Mesenchymal stem cell (in vitro differentiated cells and primary cell): ENCODE measurements around the gene CHCHD3.
A peak's percentile ranks its signal among the peaks of the same experiment; 100 is the strongest.

Experiments used
- DNase-seq: peaks from one replicate; pipeline ENCODE4 v3.0.0-alpha.2; 2013
- H2AFZ ChIP-seq: one replicate; pipeline ENCODE4 v1.6.1; 2013; ENCODE audit warnings: low read depth, mild to moderate bottlenecking, control low read depth, inconsistent platforms, low read length, moderate library complexity
- H2AK5ac ChIP-seq: 2 replicates; pipeline ENCODE4 v1.6.1; 2013; ENCODE audit warnings: low read length, moderate library complexity, mild to moderate bottlenecking, inconsistent platforms; ENCODE audit not compliant: severe bottlenecking
- H2BK120ac ChIP-seq: one replicate; pipeline ENCODE4 v1.6.1; 2013; ENCODE audit warnings: low read depth, mild to moderate bottlenecking, inconsistent platforms, low read length, moderate library complexity
- H2BK12ac ChIP-seq, 2 experiments: one replicate each; pipeline ENCODE4 v1.6.1; 2013; ENCODE audit warnings: inconsistent platforms in 2 of 2, low read length in 2 of 2, mild to moderate bottlenecking in 2 of 2, moderate library complexity in 2 of 2, control low read depth in 1 of 2
- H2BK15ac ChIP-seq: one replicate; pipeline ENCODE4 v1.6.1; 2013; ENCODE audit warnings: mild to moderate bottlenecking, low read depth, inconsistent platforms; ENCODE audit not compliant: poor library complexity, severe bottlenecking
- H2BK5ac ChIP-seq: 2 replicates; pipeline ENCODE4 v1.6.1; 2013; ENCODE audit warnings: low read depth, mild to moderate bottlenecking, low read length, control low read depth, inconsistent platforms; ENCODE audit not compliant: poor library complexity, severe bottlenecking
- H3K14ac ChIP-seq, 2 experiments: one replicate each; pipeline ENCODE4 v1.6.1; 2013; ENCODE audit warnings: inconsistent platforms in 2 of 2, low read length in 2 of 2, control low read depth in 1 of 2, mild to moderate bottlenecking in 1 of 2, moderate library complexity in 1 of 2
- H3K18ac ChIP-seq, 2 experiments: one replicate each; pipeline ENCODE4 v1.6.1; 2013; ENCODE audit warnings: inconsistent platforms in 2 of 2, low read length in 2 of 2, control low read depth in 1 of 2, low read depth in 1 of 2, mild to moderate bottlenecking in 1 of 2
- H3K23ac ChIP-seq, 2 experiments: one replicate each; pipeline ENCODE4 v1.6.1; 2013; ENCODE audit warnings: inconsistent platforms in 2 of 2, low read length in 2 of 2, mild to moderate bottlenecking in 2 of 2, moderate library complexity in 2 of 2, control low read depth in 1 of 2
- H3K27ac ChIP-seq: 2 replicates; pipeline ENCODE4 v1.5.1; 2013; ENCODE audit warnings: mild to moderate bottlenecking, moderate library complexity, low read length, control low read depth, inconsistent platforms; ENCODE audit not compliant: poor library complexity, severe bottlenecking
- H3K27me3 ChIP-seq, 2 experiments: 2 replicates each; pipeline versions ENCODE4 v1.6.1 to v1.7.0; 2013; ENCODE audit warnings: low read length in 2 of 2, mild to moderate bottlenecking in 2 of 2, moderate library complexity in 2 of 2, control low read depth in 1 of 2, inconsistent platforms in 1 of 2; ENCODE audit not compliant: control insufficient read depth in 1 of 2, insufficient read depth in 1 of 2
- H3K36me3 ChIP-seq, 2 experiments: 2 replicates each; pipeline versions ENCODE4 v1.6.1 to v1.7.0; 2013; ENCODE audit warnings: low read length in 2 of 2, control low read depth in 1 of 2, inconsistent platforms in 1 of 2, low read depth in 1 of 2, mild to moderate bottlenecking in 1 of 2; ENCODE audit not compliant: insufficient read depth in 2 of 2, control insufficient read depth in 1 of 2
- H3K4ac ChIP-seq, 2 experiments: one replicate each; pipeline ENCODE4 v1.6.1; 2013; ENCODE audit warnings: inconsistent platforms in 2 of 2, low read length in 2 of 2, mild to moderate bottlenecking in 2 of 2, moderate library complexity in 2 of 2, control low read depth in 1 of 2, low read depth in 1 of 2
- H3K4me1 ChIP-seq: 2 replicates; pipeline ENCODE4 v1.6.1; 2013; ENCODE audit warnings: low read depth, low read length, control low read depth; ENCODE audit not compliant: control insufficient read depth, insufficient read depth
- H3K4me2 ChIP-seq: 2 replicates; pipeline ENCODE4 v1.6.1; 2013; ENCODE audit warnings: low read length, mild to moderate bottlenecking, inconsistent platforms; ENCODE audit not compliant: poor library complexity, severe bottlenecking
- H3K4me3 ChIP-seq, 2 experiments: 2 replicates each; pipeline versions ENCODE4 v1.5.1 to v1.7.0; 2013; ENCODE audit warnings: low read length in 2 of 2, mild to moderate bottlenecking in 2 of 2, control low read depth in 1 of 2, low read depth in 1 of 2; ENCODE audit not compliant: insufficient read depth in 1 of 2
- H3K79me1 ChIP-seq: replicated peaks from 2 replicates; pipeline ENCODE4 v1.6.1; 2013; ENCODE audit warnings: mild to moderate bottlenecking, control low read depth, low read length, inconsistent platforms; ENCODE audit not compliant: poor library complexity, severe bottlenecking
- H3K9ac ChIP-seq: 2 replicates; pipeline ENCODE4 v1.7.0; 2013; ENCODE audit warnings: mild to moderate bottlenecking, low read length, moderate library complexity
- H3K9me3 ChIP-seq: 2 replicates; pipeline ENCODE4 v1.7.0; 2013; ENCODE audit warnings: mild to moderate bottlenecking, low read length; ENCODE audit not compliant: control insufficient read depth
- H4K8ac ChIP-seq: one replicate; pipeline ENCODE4 v1.6.1; 2013; ENCODE audit warnings: inconsistent platforms, mild to moderate bottlenecking, low read length, moderate library complexity
- H4K91ac ChIP-seq: one replicate; pipeline ENCODE4 v1.6.1; 2013; ENCODE audit warnings: mild to moderate bottlenecking, low read length, inconsistent platforms
- WGBS: methylation state at CpG from one replicate; pipeline ENCODE4 v1.1.7; 2013; ENCODE audit warnings: mixed read lengths; 5-methylcytosine and 5-hydroxymethylcytosine counted together

The CHCHD3 gene

GRCh38 chr7:133048589-133048988 lies 33.3 kb downstream of the CHCHD3 start:
- no peak overlapping the region for H2BK15ac ChIP-seq
- WGBS, result 100% methylated on average over 2 of the region's 4 CpGs
- H3K36me3 ChIP-seq, result no peaks in the 10 kb centered on the region
- H3K4ac ChIP-seq, result no peak overlapping the region
- no peak overlapping the region for H2AK5ac ChIP-seq
- no peak overlapping the region for H4K8ac ChIP-seq
- H2BK5ac ChIP-seq, result no peak overlapping the region
- H2BK12ac ChIP-seq, result no peak overlapping the region
- DNase-seq, result no peak
- H3K23ac ChIP-seq, result no peak overlapping the region
- no peak overlapping the region for H3K4me3 ChIP-seq
- H3K9ac ChIP-seq, result no peak overlapping the region
- H3K14ac ChIP-seq, result no peak overlapping the region
- no peak overlapping the region for H3K27ac ChIP-seq
- peaks cover 8% of the 10 kb centered on the region for H3K4me1 ChIP-seq
- no peak overlapping the region for H2BK120ac ChIP-seq
- H3K18ac ChIP-seq, result no peak overlapping the region
- H3K9me3 ChIP-seq, result no peaks in the 10 kb centered on the region
- no peaks in the 10 kb centered on the region for H3K27me3 ChIP-seq
- H3K4me2 ChIP-seq, result no peak overlapping the region
- H4K91ac ChIP-seq, result no peak overlapping the region
- H2AFZ ChIP-seq, result no peak overlapping the region
- H3K79me1 ChIP-seq, result peaks cover 10% of the 10 kb centered on the region

- no peaks in the 10 kb centered on the region for H3K27me3 ChIP-seq
- H3K79me1 ChIP-seq, result peaks cover 18% of the 10 kb centered on the region
- no peak overlapping the region for H3K18ac ChIP-seq
- H4K91ac ChIP-seq, result no peak overlapping the region
- H3K23ac ChIP-seq, result no peak overlapping the region
- H3K14ac ChIP-seq, result no peak overlapping the region
- no peak overlapping the region for H2AFZ ChIP-seq
- no peak for DNase-seq
- H3K9me3 ChIP-seq, result no peaks in the 10 kb centered on the region
- no peak overlapping the region for H2BK12ac ChIP-seq
- no peak overlapping the region for H2AK5ac ChIP-seq
- no peak overlapping the region for H3K4me3 ChIP-seq
- H3K27ac ChIP-seq, result no peak overlapping the region
- no peak overlapping the region for H2BK15ac ChIP-seq
- no peaks in the 10 kb centered on the region for H3K36me3 ChIP-seq
- no peak overlapping the region for H3K4ac ChIP-seq
- H3K4me2 ChIP-seq, result no peak overlapping the region
- peaks cover 8% of the 10 kb centered on the region for H3K4me1 ChIP-seq
- WGBS, result no CpG with 5 or more reads among the region's 2 CpGs
- H3K9ac ChIP-seq, result no peak overlapping the region
- no peak overlapping the region for H2BK5ac ChIP-seq
- no peak overlapping the region for H2BK120ac ChIP-seq
- H4K8ac ChIP-seq, result no peak overlapping the region
Measured at GRCh38 chr7:133047321-133047720, 34.6 kb downstream of the CHCHD3 start.

DNA sequence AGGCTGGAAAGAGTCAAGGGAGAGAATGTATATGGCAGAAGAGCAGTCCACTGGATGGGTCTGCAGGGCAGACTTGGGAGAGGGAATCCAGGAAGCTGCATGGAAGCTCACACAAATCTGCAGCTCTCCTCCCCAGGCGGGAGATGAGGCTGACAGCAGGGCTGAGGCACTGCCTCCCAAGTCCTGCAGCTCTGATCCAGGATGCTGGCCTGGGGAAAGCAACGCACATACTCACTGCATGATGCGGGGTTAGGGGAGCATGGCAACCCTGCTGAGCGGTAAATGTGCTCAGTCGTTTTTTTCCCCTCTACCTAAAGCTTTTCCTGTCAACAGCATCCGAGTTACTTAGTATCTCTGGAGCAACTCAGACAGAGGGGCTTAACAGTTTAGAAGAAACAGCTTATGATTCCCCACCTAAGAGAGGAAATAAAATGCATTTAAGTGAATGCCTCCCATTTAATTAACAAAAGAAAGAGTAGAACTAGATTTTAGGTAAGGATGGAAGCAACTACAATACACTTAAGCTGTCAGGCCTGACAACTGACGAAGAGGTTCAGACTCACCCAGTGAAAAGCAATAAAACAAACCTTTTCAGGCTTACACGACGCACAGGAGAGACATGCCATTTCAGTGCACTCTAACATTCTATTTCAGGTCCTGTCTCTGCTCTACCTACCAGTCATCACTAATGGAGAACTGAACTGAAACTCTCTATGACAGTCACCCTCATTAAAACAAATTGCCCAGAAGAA lies 37.0 kb downstream of the CHCHD3 start:
- Histone ChIP-seq H3K27me3 (no peaks in the 10 kb centered on the region), H2BK5ac (no peak overlapping the region), H3K18ac (peak overlapping the region in 1 of 2 experiments; percentile 16), H3K4ac (no peak overlapping the region), H3K4me3 (no peak overlapping the region), H3K4me2 (no peak overlapping the region), H3K9me3 (no peaks in the 10 kb centered on the region), H3K36me3 (no peaks in the 10 kb centered on the region), H3K9ac (no peak overlapping the region), H3K14ac (peak overlapping the region in 1 of 2 experiments; percentile 65), H2BK12ac (no peak overlapping the region), H3K4me1 (peaks cover 3% of the 10 kb centered on the region), H4K91ac (no peak overlapping the region), H2AK5ac (no peak overlapping the region), H3K23ac (peak overlapping the region in 1 of 2 experiments; percentile 99), H3K27ac (no peak overlapping the region), H2BK15ac (no peak overlapping the region), H3K79me1 (peaks cover 26% of the 10 kb centered on the region), H2AFZ (no peak overlapping the region), H4K8ac (no peak overlapping the region), H2BK120ac (no peak overlapping the region)
- 68% methylated on average over 8 of the region's 9 CpGs for WGBS
- DNase-seq, result no peak

- no peaks in the 10 kb centered on the region for H3K9me3 ChIP-seq
- H3K36me3 ChIP-seq, result no peaks in the 10 kb centered on the region
- DNase-seq, result no peak
- H2BK120ac ChIP-seq, result no peak overlapping the region
- H3K9ac ChIP-seq, result no peak overlapping the region
- 88% methylated on average over 7 of the region's 7 CpGs for WGBS
- H2AK5ac ChIP-seq, result no peak overlapping the region
- no peak overlapping the region for H2AFZ ChIP-seq
- no peak overlapping the region for H3K4ac ChIP-seq
- no peak overlapping the region for H3K14ac ChIP-seq
- H2BK15ac ChIP-seq, result no peak overlapping the region
- H2BK5ac ChIP-seq, result no peak overlapping the region
- H2BK12ac ChIP-seq, result no peak overlapping the region
- H3K27ac ChIP-seq, result no peak overlapping the region
- no peak overlapping the region for H3K18ac ChIP-seq
- H3K4me3 ChIP-seq, result no peak overlapping the region
- no peaks in the 10 kb centered on the region for H3K27me3 ChIP-seq
- H3K23ac ChIP-seq, result no peak overlapping the region
- H3K79me1 ChIP-seq, result peaks cover 30% of the 10 kb centered on the region
- H3K4me2 ChIP-seq, result no peak overlapping the region
- H3K4me1 ChIP-seq, result peaks cover 3% of the 10 kb centered on the region
- no peak overlapping the region for H4K8ac ChIP-seq
- H4K91ac ChIP-seq, result no peak overlapping the region
Measured at GRCh38 chr7:133040674-133041073, 41.2 kb downstream of the CHCHD3 start.
